HTERT RPE-1 (cell line): ENCODE data around the gene SPPL2B.
"Not testable (repeated sequence)": the region's sequence is repeated elsewhere in the genome, so short reads cannot be mapped to it uniquely, and the experiment has no call there.

Source experiments
- in situ Hi-C: fragments of 300-500 bp; cut with MboI; formaldehyde crosslinking; loops from 4 replicates; pipeline ENCODE4 v1.14.3; 2020; ENCODE audit warnings: low sequenced_read_pairs

Gene SPPL2B

GRCh38 chr19:2336528-2337328 lies 8.2 kb downstream of the SPPL2B start:
- in situ Hi-C loops: no loop called here

GRCh38 chr19:2337329-2337707 lies 8.8 kb downstream of the SPPL2B start:
- in situ Hi-C loops: no loop called here

GRCh38 chr19:2338055-2338615 lies 9.7 kb downstream of the SPPL2B start:
- in situ Hi-C loops: no loop called here

- in situ Hi-C loops: no loop called here
These were observed 10.5 kb downstream of the SPPL2B start for GRCh38 chr19:2338751-2339643.

GRCh38 chr19:2339644-2340310 lies 11.3 kb downstream of the SPPL2B start:
- in situ Hi-C loops: no loop called here

- in situ Hi-C loops: no loop called here
These were observed 12.2 kb downstream of the SPPL2B start for GRCh38 chr19:2340496-2341243.

- in situ Hi-C loops: no loop called here
These were observed 12.8 kb downstream of the SPPL2B start for GRCh38 chr19:2341244-2341751.

- in situ Hi-C loops: no loop called here
These were observed 13.5 kb downstream of the SPPL2B start for GRCh38 chr19:2341982-2342381.

GRCh38 chr19:2342656-2343288 lies 14.3 kb downstream of the SPPL2B start:
- in situ Hi-C loops: no loop called here

GRCh38 chr19:2343289-2343982 lies 15.0 kb downstream of the SPPL2B start:
- in situ Hi-C loops: no loop called here

- in situ Hi-C loops: no loop called here
These were observed 15.9 kb downstream of the SPPL2B start for GRCh38 chr19:2344381-2344870.

- in situ Hi-C loops: no loop called here
These were observed 16.6 kb downstream of the SPPL2B start for GRCh38 chr19:2345076-2345475.

GRCh38 chr19:2345794-2346663 lies 17.5 kb downstream of the SPPL2B start:
- in situ Hi-C loops: no loop called here

- in situ Hi-C loops: not testable (repeated sequence)
These were observed 21.3 kb downstream of the SPPL2B start for GRCh38 chr19:2349818-2350217.

GRCh38 chr19:2350656-2351055 lies 22.2 kb downstream of the SPPL2B start:
- in situ Hi-C loops: no loop called here

GRCh38 chr19:2351591-2351990 lies 23.1 kb downstream of the SPPL2B start:
- in situ Hi-C loops: no loop called here

GRCh38 chr19:2352121-2352520 lies 23.6 kb downstream of the SPPL2B start:
- in situ Hi-C loops: no loop called here
